ENCODE measurements around the gene TCF12.

The TCF12 gene

GRCh38 chr15:57100136-57100539 is 181.7 kb downstream of the TCF12 start:
- DNase-seq: no peak

GRCh38 chr15:57102858-57103257 is 184.4 kb downstream of the TCF12 start:
- no peak for DNase-seq

- DNase-seq: no peak
Measured at GRCh38 chr15:57108296-57108695, 189.9 kb downstream of the TCF12 start.

- DNase-seq: no peak
Measured at GRCh38 chr15:57109005-57109404, 190.6 kb downstream of the TCF12 start.

- DNase-seq: no peak
Measured at GRCh38 chr15:57111002-57111401, 192.6 kb downstream of the TCF12 start.

- no peak for DNase-seq
Measured at GRCh38 chr15:57112178-57112577, 193.7 kb downstream of the TCF12 start.

- DNase-seq: no peak
Measured at GRCh38 chr15:57114070-57114469, 195.6 kb downstream of the TCF12 start.

- no peak for DNase-seq
Measured at GRCh38 chr15:57118013-57118799, 199.8 kb downstream of the TCF12 start.

- no peak for DNase-seq
Measured at GRCh38 chr15:57122080-57122840, 203.8 kb downstream of the TCF12 start.

GRCh38 chr15:57124036-57124435 is 205.6 kb downstream of the TCF12 start:
- DNase-seq: no peak

GRCh38 chr15:57129064-57129463 is 210.6 kb downstream of the TCF12 start:
- DNase-seq: no peak

- no peak for DNase-seq
Measured at GRCh38 chr15:57130956-57131355, 212.5 kb downstream of the TCF12 start.

GRCh38 chr15:57133127-57133968 is 214.9 kb downstream of the TCF12 start:
- no peak for DNase-seq

GRCh38 chr15:57134071-57134605 is 215.7 kb downstream of the TCF12 start:
- no peak for DNase-seq

GRCh38 chr15:57134851-57135250 is 216.4 kb downstream of the TCF12 start:
- DNase-seq: no peak

- no peak for DNase-seq
Measured at GRCh38 chr15:57135800-57136199, 217.4 kb downstream of the TCF12 start.

- no peak for DNase-seq
Measured at GRCh38 chr15:57138349-57138788, 219.9 kb downstream of the TCF12 start.

- no peak for DNase-seq
Measured at GRCh38 chr15:57143511-57144078, 225.2 kb downstream of the TCF12 start.

GRCh38 chr15:57144448-57144847 is 226.0 kb downstream of the TCF12 start:
- no peak for DNase-seq

- DNase-seq: no peak
Measured at GRCh38 chr15:57146506-57147201, 228.2 kb downstream of the TCF12 start.

GRCh38 chr15:57147621-57148020 is 229.2 kb downstream of the TCF12 start:
- DNase-seq: no peak

- no peak for DNase-seq
Measured at GRCh38 chr15:57148262-57148661, 229.8 kb downstream of the TCF12 start.
